Fibroblast of villous mesenchyme (primary cell): ENCODE data around the gene FCRL1. TPM values are rescaled to one million over a fixed set of nuclear protein-coding genes. Genes with fewer than 3 reads are reported as not detected.

Experiments used
- DNase-seq: peaks from one replicate; pipeline ENCODE4 v3.0.0-alpha.2; 2010; ENCODE audit warnings: low read depth
- H3K4me3 ChIP-seq: 2 replicates; pipeline ENCODE4 v1.5.1; 2011; ENCODE audit warnings: low read depth, mild to moderate bottlenecking, low read length
- total RNA-seq: library from RNA; depleted of rRNA; stranded (reverse); fragments of >200 nt; gene quantifications from 2 replicates; pipeline ENCODE4 v1.2.3, GENCODE V29; 2012
- TF ChIP-seq, protein P1 (sequence below): IDR thresholded peaks from 2 replicates; pipeline ENCODE4 v1.5.1; 2012; ENCODE audit warnings: low read depth, mild to moderate bottlenecking, low read length; ENCODE audit not compliant: insufficient read depth

Gene FCRL1, protein sequence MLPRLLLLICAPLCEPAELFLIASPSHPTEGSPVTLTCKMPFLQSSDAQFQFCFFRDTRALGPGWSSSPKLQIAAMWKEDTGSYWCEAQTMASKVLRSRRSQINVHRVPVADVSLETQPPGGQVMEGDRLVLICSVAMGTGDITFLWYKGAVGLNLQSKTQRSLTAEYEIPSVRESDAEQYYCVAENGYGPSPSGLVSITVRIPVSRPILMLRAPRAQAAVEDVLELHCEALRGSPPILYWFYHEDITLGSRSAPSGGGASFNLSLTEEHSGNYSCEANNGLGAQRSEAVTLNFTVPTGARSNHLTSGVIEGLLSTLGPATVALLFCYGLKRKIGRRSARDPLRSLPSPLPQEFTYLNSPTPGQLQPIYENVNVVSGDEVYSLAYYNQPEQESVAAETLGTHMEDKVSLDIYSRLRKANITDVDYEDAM
- total RNA-seq, result not detected in 2 replicates

DNA sequence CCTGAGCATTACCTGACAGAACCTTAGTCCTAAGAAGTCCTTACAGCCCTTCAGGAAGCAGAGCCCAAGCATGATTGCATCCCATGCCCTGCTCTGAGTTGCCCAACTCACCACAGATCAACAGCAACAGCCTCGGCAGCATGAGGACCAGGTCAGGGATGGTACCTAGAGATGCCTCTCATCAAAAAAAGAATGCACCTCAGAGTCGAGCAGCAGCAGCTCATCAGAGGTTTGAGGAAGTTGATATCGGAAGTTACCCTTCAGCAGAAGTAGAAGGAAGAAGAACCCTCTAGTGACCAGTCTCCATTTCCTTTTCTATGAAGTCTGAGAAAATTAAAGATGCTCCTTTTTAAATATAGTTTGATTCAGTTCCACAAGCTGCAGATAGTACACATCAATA lies at the start of gene FCRL1:
FCRL1 (minus strand) TSS at position 225 of the 400 bp plus-strand sequence; CDS start at position 142, 83 bp downstream.
- TF ChIP-seq, protein P1, sequence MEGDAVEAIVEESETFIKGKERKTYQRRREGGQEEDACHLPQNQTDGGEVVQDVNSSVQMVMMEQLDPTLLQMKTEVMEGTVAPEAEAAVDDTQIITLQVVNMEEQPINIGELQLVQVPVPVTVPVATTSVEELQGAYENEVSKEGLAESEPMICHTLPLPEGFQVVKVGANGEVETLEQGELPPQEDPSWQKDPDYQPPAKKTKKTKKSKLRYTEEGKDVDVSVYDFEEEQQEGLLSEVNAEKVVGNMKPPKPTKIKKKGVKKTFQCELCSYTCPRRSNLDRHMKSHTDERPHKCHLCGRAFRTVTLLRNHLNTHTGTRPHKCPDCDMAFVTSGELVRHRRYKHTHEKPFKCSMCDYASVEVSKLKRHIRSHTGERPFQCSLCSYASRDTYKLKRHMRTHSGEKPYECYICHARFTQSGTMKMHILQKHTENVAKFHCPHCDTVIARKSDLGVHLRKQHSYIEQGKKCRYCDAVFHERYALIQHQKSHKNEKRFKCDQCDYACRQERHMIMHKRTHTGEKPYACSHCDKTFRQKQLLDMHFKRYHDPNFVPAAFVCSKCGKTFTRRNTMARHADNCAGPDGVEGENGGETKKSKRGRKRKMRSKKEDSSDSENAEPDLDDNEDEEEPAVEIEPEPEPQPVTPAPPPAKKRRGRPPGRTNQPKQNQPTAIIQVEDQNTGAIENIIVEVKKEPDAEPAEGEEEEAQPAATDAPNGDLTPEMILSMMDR, result no peak
- H3K4me3 ChIP-seq, result no peak within 1 kb of the TSS
- no peak for DNase-seq

DNA sequence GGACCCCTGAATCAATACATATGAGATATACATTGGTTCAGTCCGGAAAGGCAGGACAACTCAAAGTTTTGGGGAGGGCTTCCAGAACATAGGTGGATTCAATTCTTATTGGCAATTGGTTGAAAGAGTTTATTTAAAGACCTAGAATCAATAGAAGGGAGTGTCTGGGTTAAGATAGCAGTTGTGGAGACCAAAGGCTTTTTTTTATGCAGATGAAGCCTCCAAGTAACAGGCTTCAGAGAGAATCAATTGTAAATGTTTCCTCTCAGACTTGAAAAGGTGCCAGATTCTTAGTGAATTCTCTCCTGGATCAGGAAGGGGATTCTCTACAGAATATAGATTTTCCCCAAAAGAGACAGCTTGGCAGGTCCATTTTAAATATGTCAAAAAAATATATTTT lies 48.7 kb upstream of the FCRL1 start:
- TF ChIP-seq, protein P1, result no peak
- H3K4me3 ChIP-seq, result no peak overlapping the region
- DNase-seq, result no peak

DNA sequence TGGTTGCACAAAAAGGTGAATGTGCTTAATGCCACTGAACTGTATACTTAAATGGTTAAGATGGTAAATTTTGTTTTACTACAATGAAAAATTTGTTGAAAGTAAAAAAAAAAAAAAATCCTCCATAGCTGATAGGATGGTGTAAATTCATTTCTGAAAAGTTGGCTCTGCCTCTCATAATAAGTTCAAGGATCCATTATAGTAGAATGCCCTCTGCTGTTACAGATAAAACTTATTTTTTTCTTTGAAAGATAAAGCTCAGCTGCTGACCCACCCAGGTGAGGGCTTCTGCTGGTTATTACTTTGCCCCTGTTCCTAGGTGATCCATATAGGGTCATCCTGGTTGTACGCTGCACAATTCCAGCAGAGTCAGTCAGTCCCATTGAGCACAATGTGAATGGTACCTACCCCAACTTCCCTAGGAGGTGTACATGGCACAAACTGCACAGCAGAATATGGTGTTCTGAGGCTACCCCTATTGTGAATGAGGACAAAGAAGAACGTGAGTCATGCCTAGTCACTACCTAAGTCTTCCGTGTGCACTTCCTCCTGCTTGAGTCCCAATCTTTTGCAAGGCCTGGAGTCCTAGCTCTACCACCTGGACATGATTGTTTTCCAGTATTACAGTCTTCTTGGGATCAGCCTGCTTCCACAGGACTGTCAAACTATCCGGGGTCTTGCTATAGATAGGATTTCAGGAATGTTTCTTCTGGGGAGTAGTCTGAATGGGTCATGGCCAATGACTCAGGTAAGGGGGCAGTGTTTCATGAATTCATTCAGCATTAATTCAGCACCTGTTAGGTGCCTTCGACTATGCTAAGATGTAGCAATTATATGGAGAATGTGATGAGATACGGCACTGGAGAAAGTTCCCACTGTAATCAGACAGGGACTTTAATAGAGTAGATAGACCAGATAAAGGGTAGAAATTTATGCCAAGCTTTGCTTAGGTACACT lies 42.5 kb upstream of the FCRL1 start:
- no peak for DNase-seq
- H3K4me3 ChIP-seq, result no peak overlapping the region
- TF ChIP-seq, protein P1, result no peak

DNA sequence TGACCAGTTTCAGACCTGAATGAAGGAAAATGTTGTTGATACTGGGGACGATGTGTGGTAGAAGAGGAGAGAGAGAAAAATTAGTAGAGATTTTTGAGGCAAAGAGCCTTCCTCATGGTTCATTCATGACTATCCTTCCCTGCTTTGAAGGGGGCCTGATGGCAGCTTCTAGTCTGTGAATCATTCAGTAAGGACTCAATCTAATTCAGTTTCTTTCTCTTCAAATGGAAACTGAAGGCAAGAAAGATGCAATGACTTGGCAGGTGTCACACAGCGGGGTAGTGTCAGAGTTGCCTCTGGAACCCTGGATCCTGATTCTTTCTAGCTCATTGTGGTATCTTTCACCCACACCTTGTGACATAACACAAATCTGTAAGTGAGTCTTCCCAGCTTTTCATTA lies 36.6 kb upstream of the FCRL1 start:
- TF ChIP-seq, protein P1, result no peak
- H3K4me3 ChIP-seq, result no peak overlapping the region
- DNase-seq, result no peak

DNA sequence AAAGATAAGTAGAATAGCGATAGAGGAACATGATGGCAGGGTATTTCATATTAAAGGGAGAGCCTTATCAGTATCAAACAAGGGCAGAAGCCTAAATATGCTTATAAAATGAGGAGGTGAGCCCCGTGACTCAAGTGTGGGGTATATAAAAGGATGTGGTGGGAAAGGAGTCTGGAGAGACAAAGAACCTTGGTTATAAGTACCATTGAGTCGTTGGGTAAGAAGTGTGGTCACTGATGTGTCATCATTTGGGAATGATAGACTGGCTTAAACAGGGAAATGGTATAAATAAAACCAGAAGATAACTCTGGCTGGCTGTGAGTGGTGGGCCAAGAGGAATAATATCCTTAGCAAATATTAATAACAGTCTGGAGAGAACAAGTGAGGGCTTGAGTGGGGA lies 32.6 kb upstream of the FCRL1 start:
- peak; percentile 3 for DNase-seq
- TF ChIP-seq, protein P1, result no peak
- no peak overlapping the region for H3K4me3 ChIP-seq

DNA sequence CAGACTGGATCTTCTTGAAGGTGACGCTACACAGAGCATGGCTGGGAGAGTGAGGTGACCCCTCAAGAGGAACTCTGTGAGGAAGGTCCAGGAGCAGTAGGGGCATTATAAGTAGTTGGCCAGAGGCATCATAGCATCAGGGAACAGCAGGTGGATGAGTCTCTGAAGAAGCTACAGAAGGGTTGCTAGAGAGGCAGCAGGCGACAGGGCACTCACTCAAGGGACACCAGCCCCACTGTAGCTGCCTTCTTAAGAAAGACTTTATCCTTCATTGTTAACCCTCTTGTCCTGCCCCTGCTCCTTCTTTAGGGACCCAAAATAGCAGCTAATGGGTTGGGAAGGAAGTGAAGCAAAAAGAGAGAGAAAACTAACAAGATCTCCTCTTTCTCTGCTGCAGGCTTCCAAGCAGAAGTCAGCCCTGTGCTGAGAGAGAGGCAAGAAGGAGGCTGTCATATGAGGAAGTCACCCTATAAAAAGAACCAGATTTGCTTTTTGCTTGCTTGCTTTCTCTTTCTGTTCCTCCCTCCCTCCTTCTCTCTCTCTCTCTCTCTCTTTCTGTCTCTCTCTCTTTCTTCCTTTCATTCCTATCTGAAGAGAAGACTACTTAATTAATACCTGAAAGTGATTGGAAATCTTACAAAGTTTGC lies 29.4 kb upstream of the FCRL1 start:
- TF ChIP-seq, protein P1, result no peak
- H3K4me3 ChIP-seq, result no peak overlapping the region
- no peak for DNase-seq
